T-helper 1 cell treated with Interleukin-12 subunit alpha and Interleukin-12 subunit beta and Interleukin-4 antibody, amounts not matched to agents 30 μg/mL and 1 μg/mL, for 36 hours (primary cell): ENCODE data around the gene NUBPL.
"Not testable (repeated sequence)": the region's sequence is repeated elsewhere in the genome, so short reads cannot be mapped to it uniquely, and the experiment has no call there.

ENCODE experiments used
- H3K27ac Mint-ChIP-seq: one replicate; pipeline ENCODE4 v1.8.0; 2021; ENCODE audit warnings: mild to moderate bottlenecking, mixed read lengths
- H3K27me3 Mint-ChIP-seq: one replicate; pipeline ENCODE4 v1.8.0; 2021; ENCODE audit warnings: low read depth, mixed read lengths
- H3K36me3 Mint-ChIP-seq: one replicate; pipeline ENCODE4 v1.8.0; 2021; ENCODE audit warnings: low read depth, mixed read lengths
- H3K4me1 Mint-ChIP-seq: one replicate; pipeline ENCODE4 v1.8.0; 2021; ENCODE audit warnings: low read depth, mixed read lengths
- H3K4me3 Mint-ChIP-seq: one replicate; pipeline ENCODE4 v1.8.0; 2021; ENCODE audit warnings: mild to moderate bottlenecking, moderate library complexity, mixed read lengths
- H3K9me3 Mint-ChIP-seq: one replicate; pipeline ENCODE4 v1.8.0; 2021; ENCODE audit warnings: mixed read lengths

The NUBPL gene

GRCh38 chr14:31672709-31673108, 111.5 kb downstream of the NUBPL start:
- Mint-ChIP-seq H3K27ac (no peak overlapping the region), H3K9me3 (peaks cover 5% of the 10 kb centered on the region), H3K4me3 (no peak overlapping the region), H3K36me3 (no peaks in the 10 kb centered on the region), H3K4me1 (no peaks in the 10 kb centered on the region), H3K27me3 (no peaks in the 10 kb centered on the region)

- no peaks in the 10 kb centered on the region for H3K27me3 Mint-ChIP-seq
- H3K36me3 Mint-ChIP-seq: no peaks in the 10 kb centered on the region
- H3K4me1 Mint-ChIP-seq: no peaks in the 10 kb centered on the region
- H3K27ac Mint-ChIP-seq: no peak overlapping the region
- H3K9me3 Mint-ChIP-seq: no peaks in the 10 kb centered on the region
- H3K4me3 Mint-ChIP-seq: no peak overlapping the region
These were observed 115.8 kb downstream of the NUBPL start for GRCh38 chr14:31677052-31677451.

- H3K27me3 Mint-ChIP-seq: no peaks in the 10 kb centered on the region
- H3K27ac Mint-ChIP-seq: no peak overlapping the region
- no peaks in the 10 kb centered on the region for H3K36me3 Mint-ChIP-seq
- peaks cover 1% of the 10 kb centered on the region for H3K9me3 Mint-ChIP-seq
- no peaks in the 10 kb centered on the region for H3K4me1 Mint-ChIP-seq
- no peak overlapping the region for H3K4me3 Mint-ChIP-seq
These were observed 116.4 kb downstream of the NUBPL start for GRCh38 chr14:31677630-31678029.

- Mint-ChIP-seq H3K4me1 (no peaks in the 10 kb centered on the region), H3K4me3 (no peak overlapping the region), H3K27ac (no peak overlapping the region), H3K36me3 (no peaks in the 10 kb centered on the region), H3K27me3 (no peaks in the 10 kb centered on the region), H3K9me3 (peaks cover 6% of the 10 kb centered on the region)
These were observed 117.4 kb downstream of the NUBPL start for GRCh38 chr14:31678421-31679249.

GRCh38 chr14:31682768-31683167, 121.6 kb downstream of the NUBPL start:
- Mint-ChIP-seq H3K36me3 (no peaks in the 10 kb centered on the region), H3K27me3 (no peaks in the 10 kb centered on the region), H3K4me3 (no peak overlapping the region), H3K4me1 (no peaks in the 10 kb centered on the region), H3K9me3 (peaks cover 13% of the 10 kb centered on the region), H3K27ac (no peak overlapping the region)

DNA sequence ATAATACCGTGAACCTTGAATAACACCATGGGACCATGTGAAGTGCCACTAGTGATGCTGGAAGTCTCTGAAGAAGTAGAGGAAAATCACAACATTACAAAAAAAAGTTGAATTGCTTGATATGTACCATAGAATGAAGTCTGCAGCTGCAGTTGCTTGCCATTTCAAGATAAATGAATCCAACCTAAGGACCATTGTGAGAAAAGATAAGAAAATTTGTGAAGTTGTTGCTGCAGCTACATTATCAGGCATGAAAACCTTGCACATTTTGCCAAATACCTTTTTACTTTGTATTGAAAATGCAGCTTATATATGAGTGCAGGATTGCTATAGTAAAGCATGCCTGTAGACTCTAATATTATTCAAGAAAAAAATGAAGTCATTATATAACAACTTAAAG, 126.5 kb downstream of the NUBPL start:
- peaks cover 11% of the 10 kb centered on the region for H3K9me3 Mint-ChIP-seq

DNA sequence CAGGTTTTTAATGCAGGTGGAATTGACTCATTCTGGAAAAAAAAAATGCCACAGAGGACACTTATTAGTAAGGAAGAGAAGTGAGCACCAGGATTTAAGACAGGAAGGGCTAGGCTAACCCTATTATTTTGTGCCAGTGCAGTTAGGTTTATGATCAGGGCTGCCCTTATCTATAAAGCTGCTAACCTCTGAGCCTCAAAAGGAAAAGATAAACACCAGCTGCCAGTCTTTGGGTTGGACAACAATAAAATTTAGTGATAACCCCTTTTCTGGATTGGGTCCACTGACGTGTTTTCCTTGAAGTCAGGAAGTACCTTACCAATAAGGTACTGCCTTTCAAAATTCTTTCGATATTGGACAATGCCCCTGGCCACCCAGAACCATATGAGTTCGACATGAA, 128.9 kb downstream of the NUBPL start:
- Mint-ChIP-seq H3K4me1 (no peaks in the 10 kb centered on the region), H3K27ac (no peak overlapping the region)

More for the DNA sequence above, 126.5 kb downstream of the NUBPL start:
- H3K36me3 Mint-ChIP-seq: no peaks in the 10 kb centered on the region
- no peak overlapping the region for H3K27ac Mint-ChIP-seq
- no peaks in the 10 kb centered on the region for H3K27me3 Mint-ChIP-seq
- H3K4me3 Mint-ChIP-seq: no peak overlapping the region
- no peaks in the 10 kb centered on the region for H3K4me1 Mint-ChIP-seq

GRCh38 chr14:31692376-31692781, 131.2 kb downstream of the NUBPL start:
- Mint-ChIP-seq H3K4me1 (no peaks in the 10 kb centered on the region), H3K4me3 (no peak overlapping the region), H3K27me3 (no peaks in the 10 kb centered on the region), H3K9me3 (no peaks in the 10 kb centered on the region), H3K36me3 (no peaks in the 10 kb centered on the region), H3K27ac (no peak overlapping the region)

More for the DNA sequence above, 128.9 kb downstream of the NUBPL start:
- Mint-ChIP-seq H3K27me3 (no peaks in the 10 kb centered on the region), H3K9me3 (no peaks in the 10 kb centered on the region), H3K4me3 (no peak overlapping the region), H3K36me3 (no peaks in the 10 kb centered on the region)

- Mint-ChIP-seq H3K27ac (no peak overlapping the region), H3K36me3 (no peaks in the 10 kb centered on the region), H3K27me3 (no peaks in the 10 kb centered on the region), H3K9me3 (peaks cover under 1% of the 10 kb centered on the region), H3K4me1 (no peaks in the 10 kb centered on the region), H3K4me3 (no peak overlapping the region)
These were observed 135.2 kb downstream of the NUBPL start for GRCh38 chr14:31696378-31696777.

- H3K36me3 Mint-ChIP-seq: peaks cover 3% of the 10 kb centered on the region
These were observed 138.6 kb downstream of the NUBPL start for GRCh38 chr14:31699809-31700208.

DNA sequence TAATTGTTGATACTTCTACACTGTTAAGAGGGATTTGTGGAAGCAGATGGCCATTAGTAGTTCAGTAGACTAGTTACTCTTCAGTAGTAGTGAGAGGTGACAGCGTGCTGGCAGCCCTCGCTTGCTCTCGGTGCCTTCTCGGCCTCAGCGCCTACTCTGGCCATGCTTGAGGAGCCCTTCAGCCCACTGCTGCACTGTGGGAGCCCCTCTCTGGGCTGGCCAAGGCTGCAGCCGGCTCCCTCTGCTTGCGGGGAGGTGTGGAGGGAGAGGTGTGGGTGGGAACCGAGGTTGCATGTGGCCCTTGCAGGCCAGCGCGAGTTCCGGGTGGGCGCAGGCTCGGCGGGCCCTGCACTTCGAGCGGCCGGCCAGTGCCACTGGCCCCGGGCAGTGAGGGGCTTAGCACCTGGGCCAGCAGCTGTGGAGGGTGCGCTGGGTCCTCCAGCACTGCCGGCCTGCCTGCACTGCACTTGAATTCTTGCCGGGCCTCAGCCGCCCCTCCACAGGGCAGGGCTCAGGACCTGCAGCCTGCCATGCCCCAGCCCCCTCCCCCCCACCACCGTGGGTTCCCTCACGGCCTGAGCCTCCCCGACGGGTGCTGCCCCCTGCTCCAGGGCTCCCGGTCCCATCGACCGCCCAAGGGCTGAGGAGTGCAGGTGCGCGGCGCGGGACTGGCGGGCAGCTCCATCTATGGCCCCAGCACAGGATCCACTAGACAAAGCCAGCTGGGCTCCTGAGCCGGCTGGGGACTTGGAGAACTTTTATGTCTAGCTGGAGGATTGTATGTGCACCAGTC, 139.3 kb downstream of the NUBPL start:
- Mint-ChIP-seq H3K9me3 (peaks cover 24% of the 10 kb centered on the region), H3K36me3 (peaks cover 3% of the 10 kb centered on the region), H3K4me3 (no peak overlapping the region), H3K4me1 (no peaks in the 10 kb centered on the region), H3K27ac (no peak overlapping the region), H3K27me3 (no peaks in the 10 kb centered on the region)

More at GRCh38 chr14:31699809-31700208, 138.6 kb downstream of the NUBPL start:
- no peaks in the 10 kb centered on the region for H3K4me1 Mint-ChIP-seq
- no peak overlapping the region for H3K4me3 Mint-ChIP-seq
- no peak overlapping the region for H3K27ac Mint-ChIP-seq
- H3K27me3 Mint-ChIP-seq: no peaks in the 10 kb centered on the region
- peaks cover 21% of the 10 kb centered on the region for H3K9me3 Mint-ChIP-seq

- no peak overlapping the region for H3K4me3 Mint-ChIP-seq
- no peak overlapping the region for H3K27ac Mint-ChIP-seq
- peaks cover 3% of the 10 kb centered on the region for H3K36me3 Mint-ChIP-seq
- no peaks in the 10 kb centered on the region for H3K4me1 Mint-ChIP-seq
- H3K9me3 Mint-ChIP-seq: peaks cover 25% of the 10 kb centered on the region
- H3K27me3 Mint-ChIP-seq: no peaks in the 10 kb centered on the region
These were observed 140.9 kb downstream of the NUBPL start for GRCh38 chr14:31702130-31702529.

GRCh38 chr14:31703056-31703455, 141.9 kb downstream of the NUBPL start:
- H3K9me3 Mint-ChIP-seq: peaks cover 29% of the 10 kb centered on the region
- no peaks in the 10 kb centered on the region for H3K4me1 Mint-ChIP-seq
- H3K27ac Mint-ChIP-seq: no peak overlapping the region
- H3K27me3 Mint-ChIP-seq: no peaks in the 10 kb centered on the region
- H3K36me3 Mint-ChIP-seq: peaks cover 5% of the 10 kb centered on the region
- no peak overlapping the region for H3K4me3 Mint-ChIP-seq

- Mint-ChIP-seq H3K27ac (no peak overlapping the region), H3K27me3 (no peaks in the 10 kb centered on the region), H3K9me3 (peaks cover 47% of the 10 kb centered on the region), H3K4me3 (no peak overlapping the region), H3K36me3 (peaks cover 6% of the 10 kb centered on the region), H3K4me1 (no peaks in the 10 kb centered on the region)
These were observed 144.5 kb downstream of the NUBPL start for GRCh38 chr14:31705731-31706130.

DNA sequence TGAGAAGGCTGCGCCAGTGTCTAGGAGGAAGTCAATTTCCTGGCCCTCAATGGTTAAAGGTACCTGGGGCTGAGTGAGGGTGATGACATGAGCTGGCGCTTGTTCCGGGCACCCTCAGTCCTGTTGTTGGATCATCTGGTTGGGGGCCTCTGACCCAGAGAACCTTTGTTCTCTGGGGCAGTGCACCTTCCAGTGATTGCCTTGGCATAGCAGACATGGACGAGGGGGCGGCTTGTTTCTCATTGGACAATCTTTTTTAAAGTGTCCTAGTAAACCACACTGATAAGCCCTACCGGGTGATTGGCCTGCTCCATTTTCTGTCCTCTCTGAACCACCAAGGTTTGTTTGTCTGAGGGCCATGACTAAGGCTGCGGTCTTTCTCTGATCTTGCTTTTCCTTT, 147.5 kb downstream of the NUBPL start:
- H3K36me3 Mint-ChIP-seq: not testable (repeated sequence)
- H3K9me3 Mint-ChIP-seq: peaks cover 31% of the 10 kb centered on the region

More for the DNA sequence above, 147.5 kb downstream of the NUBPL start:
- not testable (repeated sequence) for H3K27me3 Mint-ChIP-seq, H3K27ac Mint-ChIP-seq, H3K4me3 Mint-ChIP-seq, H3K4me1 Mint-ChIP-seq
